GM20000 (cell line): ENCODE results near the gene RGS7BP.

Experiments used
- DNase-seq: peaks from one replicate; pipeline ENCODE4 v3.0.0; 2012; ENCODE audit warnings: low spot score
- TF ChIP-seq, protein P1 (sequence below): IDR thresholded peaks from 2 replicates; pipeline ENCODE4 v1.5.1; 2012; ENCODE audit warnings: mild to moderate bottlenecking, control low read depth; ENCODE audit errors: extremely low read depth, missing control alignments

The RGS7BP gene

DNA sequence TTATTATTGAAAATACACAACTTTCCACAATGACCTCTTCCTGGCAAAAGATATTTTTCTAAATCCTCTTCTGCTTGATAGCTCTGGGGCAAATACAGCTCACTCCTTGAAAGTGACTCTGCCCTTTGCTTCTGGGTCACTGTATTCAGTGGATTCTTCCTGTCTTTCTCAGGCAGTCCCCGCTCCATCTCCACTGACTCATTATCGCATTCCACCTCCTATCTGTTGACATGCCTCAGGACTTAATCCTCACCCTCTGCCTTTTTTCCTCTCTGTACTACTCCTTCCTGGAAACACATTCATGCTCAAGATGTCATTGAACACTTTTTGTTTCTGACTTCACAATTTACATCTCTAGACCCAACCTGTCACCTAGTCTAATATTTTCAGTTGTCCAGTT, 8.4 kb upstream of the RGS7BP start:
- no peak for DNase-seq
- TF ChIP-seq, protein P1, sequence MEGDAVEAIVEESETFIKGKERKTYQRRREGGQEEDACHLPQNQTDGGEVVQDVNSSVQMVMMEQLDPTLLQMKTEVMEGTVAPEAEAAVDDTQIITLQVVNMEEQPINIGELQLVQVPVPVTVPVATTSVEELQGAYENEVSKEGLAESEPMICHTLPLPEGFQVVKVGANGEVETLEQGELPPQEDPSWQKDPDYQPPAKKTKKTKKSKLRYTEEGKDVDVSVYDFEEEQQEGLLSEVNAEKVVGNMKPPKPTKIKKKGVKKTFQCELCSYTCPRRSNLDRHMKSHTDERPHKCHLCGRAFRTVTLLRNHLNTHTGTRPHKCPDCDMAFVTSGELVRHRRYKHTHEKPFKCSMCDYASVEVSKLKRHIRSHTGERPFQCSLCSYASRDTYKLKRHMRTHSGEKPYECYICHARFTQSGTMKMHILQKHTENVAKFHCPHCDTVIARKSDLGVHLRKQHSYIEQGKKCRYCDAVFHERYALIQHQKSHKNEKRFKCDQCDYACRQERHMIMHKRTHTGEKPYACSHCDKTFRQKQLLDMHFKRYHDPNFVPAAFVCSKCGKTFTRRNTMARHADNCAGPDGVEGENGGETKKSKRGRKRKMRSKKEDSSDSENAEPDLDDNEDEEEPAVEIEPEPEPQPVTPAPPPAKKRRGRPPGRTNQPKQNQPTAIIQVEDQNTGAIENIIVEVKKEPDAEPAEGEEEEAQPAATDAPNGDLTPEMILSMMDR, result no peak

DNA sequence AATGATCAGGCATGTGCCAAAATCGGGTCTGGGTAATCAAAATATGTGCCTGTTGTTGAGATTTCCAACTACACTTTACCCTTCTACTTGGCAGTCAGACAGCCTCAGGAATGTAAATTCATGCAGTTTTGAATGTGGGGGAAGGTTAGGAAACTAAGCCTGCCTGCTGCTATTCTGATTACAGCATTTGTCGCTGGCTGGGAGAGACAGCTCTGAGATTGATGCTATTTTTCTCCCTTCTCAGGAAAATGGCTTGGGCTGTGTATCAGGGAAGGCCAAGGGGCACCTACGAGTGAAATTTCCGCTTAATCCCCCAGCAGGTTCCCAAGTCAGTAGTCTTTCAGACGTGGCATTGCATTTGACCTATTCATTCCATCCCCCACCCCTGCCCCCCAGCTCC, 3.6 kb upstream of the RGS7BP start:
- DNase-seq, result no peak
- TF ChIP-seq, protein P1, result no peak

DNA sequence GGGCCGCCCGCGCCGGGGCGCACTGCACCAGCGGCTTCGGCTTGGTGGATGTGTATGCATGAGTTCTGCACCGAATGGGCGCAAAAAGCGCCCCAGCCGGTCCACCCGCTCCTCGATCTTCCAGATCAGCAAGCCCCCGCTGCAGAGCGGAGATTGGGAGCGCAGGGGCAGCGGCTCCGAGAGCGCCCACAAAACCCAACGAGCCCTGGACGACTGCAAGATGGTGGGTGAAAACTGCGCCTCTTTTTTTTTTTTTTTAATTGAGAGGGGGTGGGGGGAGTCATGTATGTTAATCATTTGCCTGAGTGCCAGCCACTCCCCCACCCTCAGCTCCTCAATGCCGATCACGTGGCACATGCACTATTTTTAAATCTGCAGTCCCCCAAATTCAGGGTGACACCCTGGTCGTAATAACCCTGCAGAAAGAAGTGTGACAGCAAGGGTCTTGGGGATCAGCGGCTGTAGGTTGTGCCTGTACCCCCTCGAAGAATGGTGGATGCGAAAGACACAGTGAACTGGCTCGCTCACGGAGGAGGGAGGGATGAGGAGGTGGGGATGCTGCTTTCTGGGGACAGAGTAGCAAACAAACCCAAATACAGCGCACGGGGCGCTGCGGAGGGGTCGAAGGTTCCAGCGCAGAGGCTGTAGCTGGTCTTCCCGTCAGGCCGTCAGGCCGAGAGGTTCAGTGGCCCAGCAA, 900 bp downstream of the RGS7BP start:
- no peak for DNase-seq
- TF ChIP-seq, protein P1, result no peak

DNA sequence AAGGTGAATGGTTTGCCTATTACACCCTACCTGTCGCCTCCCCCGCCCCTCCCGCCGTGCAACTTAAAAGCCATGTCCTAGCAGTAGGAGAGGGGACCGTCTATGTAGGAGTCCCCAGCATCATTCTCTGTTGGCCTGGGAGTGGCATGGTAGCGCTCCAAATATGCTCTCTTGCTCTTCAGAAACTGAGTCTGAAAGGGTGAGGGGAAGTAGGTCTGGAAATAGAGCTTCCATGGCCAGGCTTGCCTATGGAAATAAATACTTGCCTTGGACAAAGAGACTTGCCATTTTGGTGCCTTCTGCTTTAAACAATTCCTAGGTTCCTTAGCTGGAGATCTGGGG, 1.4 kb downstream of the RGS7BP start:
- TF ChIP-seq, protein P1, result no peak
- no peak for DNase-seq

DNA sequence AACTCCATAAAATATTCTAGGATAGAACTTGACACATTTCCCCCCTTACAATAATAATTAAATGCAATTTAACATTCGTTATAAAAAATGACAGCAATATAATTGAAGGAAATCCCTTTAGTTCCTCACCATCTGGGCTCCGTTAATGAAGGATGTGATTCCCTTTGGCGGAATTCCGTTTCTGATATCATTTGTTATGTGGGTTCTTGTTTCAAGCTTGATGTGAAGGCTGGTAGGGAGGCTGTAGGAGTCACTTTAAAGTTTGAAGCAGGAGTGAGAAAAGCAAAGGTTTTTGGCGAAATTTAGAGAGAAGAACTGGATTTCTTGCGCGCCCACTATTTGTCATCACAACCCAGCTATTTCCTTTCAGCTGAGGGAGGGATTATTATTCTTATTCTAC, 4.0 kb downstream of the RGS7BP start:
- no peak for DNase-seq
- TF ChIP-seq, protein P1, result no peak

DNA sequence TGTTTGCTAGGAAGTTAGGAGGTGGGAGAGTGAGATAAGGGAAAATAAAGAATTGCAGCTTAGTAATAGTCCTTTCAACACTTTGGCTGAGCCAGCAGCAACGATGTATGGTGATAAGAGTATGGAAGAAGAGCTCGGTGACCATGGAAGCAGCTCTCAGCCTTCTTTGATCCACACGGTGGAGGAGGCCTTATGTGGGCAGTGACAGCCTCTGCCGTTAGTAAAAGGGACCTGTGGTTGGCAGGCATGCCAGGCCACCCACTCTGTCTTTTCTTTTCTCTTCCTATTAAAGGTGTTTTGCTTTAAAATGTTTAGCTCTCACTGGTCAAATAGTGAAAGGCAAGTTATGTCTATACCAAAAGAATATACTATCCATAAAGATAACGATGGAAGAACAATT, 7.7 kb downstream of the RGS7BP start:
- DNase-seq, result no peak
- TF ChIP-seq, protein P1, result no peak

DNA sequence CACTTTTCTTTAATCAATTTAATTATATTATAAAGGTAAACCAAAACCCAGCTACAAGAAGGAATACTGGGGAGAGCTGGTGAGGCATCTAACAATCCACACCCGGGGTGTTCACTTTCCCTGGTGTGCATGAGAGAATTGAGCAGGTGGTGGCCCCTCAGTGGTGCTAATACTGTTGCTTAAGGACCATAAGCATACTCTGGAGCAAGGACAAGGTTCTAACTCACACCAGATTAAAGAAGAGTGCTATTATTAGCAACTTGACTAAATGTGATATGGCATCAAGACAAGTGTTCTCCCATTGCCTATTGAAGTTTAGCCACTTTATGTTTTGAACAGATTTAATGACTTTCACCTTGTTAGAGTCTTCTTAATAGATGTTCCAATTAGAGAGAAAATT, 8.8 kb downstream of the RGS7BP start:
- TF ChIP-seq, protein P1, result no peak

More for the DNA sequence above, 8.8 kb downstream of the RGS7BP start:
- no peak for DNase-seq
